GM15510 (cell line): Measurements from ENCODE around the gene HDAC4.

Source experiments
- POLR2A ChIP-seq: IDR thresholded peaks from 3 replicates; pipeline ENCODE4 v1.6.1; 2011; ENCODE audit warnings: borderline replicate concordance; ENCODE audit not compliant: insufficient read length; ENCODE audit errors: extremely low read depth

HDAC4 gene

GRCh38 chr2:239039479-239039861 is 361.4 kb downstream of the HDAC4 start:
- TF ChIP-seq POLR2A = no peak

DNA sequence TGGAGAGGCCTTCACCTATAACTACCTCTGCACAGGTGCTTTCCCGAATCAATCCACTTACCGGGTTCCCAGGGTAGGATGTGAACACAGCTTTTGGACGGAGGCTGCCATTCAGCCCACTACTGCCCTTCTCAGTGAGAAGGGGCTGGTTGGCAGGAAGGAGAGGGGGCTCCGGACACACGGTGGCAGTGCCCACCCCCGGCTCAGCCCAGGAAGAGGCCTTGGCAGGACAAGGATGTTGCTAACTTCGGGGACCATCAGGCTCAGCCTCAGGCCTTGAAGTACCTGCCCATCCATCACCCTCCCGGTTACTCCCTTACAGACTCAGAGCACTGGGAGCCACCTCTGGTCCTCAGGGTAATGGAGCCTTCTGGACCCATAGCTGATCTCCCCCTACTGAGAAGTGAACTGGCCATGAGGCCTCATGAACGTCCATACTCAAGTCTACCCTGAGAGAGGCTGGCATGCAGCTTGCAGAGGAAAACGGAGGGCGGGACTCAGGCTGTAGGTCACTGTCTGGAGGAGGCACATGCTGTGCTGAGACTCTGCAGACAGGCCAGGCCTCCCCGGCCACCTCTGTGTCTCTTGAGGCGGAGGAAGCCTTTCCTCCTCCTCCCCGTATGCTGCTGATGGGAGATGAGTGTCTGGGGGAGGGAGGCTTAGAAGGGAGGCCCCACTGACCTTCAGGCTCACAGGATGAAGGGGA is 361.9 kb downstream of the HDAC4 start:
- TF ChIP-seq POLR2A = no peak

- TF ChIP-seq POLR2A = no peak
These were observed 363.3 kb downstream of the HDAC4 start for GRCh38 chr2:239037559-239037910.

DNA sequence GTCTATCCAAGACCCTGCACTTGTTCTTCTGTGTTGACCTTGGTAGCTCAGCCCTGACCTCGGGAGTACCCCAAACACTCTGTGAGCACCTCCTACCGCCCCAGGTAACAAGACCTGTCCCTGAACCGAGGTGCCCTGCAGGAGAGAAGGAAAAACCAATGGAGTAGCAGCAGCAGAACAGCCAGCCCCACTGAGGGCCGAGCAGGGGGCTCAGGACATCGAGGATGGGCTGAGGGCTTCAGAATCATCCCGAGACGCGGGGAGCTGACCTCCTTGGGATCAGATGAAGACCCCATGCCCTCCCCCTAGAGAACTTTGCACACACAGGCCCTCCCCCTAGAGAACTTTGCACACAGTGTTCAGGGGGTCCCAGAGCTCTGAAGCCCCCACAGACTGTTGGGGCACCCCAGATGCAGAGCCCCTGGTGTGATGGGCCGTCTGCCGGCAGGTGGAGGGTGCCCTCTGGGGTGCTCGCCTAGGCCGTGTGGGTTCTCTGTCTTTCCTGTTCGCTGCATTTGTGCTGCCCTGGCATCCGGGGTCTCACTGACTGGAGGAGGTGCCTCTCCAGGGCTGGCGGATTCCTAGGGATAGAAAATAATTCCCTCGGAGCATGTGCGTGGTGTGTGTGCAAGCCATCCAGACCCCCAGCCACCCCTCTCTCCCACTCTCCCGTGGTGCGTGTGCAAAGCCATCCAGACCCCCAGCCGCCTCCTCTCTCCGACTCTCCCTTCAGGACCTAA is 363.8 kb downstream of the HDAC4 start:
- no peak for TF ChIP-seq POLR2A

GRCh38 chr2:239035997-239036731 is 364.7 kb downstream of the HDAC4 start:
- no peak for TF ChIP-seq POLR2A

DNA sequence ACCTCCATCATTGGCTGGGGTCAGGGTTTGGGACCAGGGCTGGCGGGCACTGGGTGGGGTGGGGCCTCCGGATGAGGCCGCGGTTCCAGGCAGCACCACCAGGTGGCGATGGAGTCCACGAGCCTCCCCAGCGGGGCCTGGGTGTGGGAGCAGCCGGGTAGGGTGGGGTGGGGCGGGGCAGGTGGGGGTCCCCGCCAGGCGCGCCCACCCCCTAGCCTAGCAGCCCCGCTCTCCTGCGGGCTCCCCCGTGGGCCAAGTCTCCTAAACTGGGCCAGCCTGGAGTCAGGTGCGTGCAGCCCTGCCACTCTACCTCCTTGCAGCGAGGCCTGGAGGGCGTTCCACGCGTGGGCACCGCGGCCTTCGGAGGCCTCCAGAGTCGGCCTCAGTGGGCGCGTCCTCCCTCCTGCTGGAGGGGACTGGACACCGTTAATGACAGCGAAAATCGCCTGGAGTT is 365.4 kb downstream of the HDAC4 start:
- no peak for TF ChIP-seq POLR2A

DNA sequence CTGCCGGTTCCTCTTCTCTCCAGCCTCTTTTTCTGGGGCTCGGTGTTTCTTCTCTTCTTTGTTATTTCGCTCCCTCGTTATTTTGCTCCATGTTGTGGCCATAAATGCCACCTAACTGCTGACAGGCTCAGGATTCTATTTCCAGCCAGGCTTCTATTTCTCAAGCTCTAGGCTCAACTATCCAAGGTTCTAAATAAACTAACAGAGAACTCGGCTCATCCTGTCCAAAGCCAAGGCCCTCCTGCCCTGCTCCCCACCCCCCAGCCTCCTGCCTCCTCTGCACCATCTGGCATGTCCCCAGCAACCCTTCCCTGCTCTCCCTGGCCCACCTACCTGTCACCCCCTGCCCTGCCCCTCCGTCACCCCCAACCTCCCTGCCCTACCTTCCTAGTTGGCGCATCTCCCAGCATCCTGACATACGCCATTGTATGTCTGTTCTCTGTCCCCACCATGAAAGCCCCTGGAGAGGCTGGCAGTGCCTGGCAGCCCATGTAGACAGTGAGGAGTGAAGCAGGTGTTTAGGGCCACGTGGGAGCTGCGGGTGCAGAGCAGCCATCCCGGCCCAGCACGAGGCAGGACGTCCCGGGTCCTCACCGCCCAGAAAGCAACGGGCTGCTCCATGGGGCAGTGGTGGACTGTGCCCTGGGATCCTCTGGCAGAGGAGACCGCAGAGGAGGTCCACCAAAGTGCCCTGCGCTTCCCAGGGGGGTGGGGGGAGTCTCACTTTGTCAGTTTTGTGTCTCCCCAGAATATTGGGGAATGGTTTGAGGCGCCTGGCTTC is 366.1 kb downstream of the HDAC4 start:
- TF ChIP-seq POLR2A = no peak

- no peak for TF ChIP-seq POLR2A
These were observed 366.8 kb downstream of the HDAC4 start for GRCh38 chr2:239033801-239034560.

GRCh38 chr2:239029958-239030357 is 370.9 kb downstream of the HDAC4 start:
- no peak for TF ChIP-seq POLR2A

DNA sequence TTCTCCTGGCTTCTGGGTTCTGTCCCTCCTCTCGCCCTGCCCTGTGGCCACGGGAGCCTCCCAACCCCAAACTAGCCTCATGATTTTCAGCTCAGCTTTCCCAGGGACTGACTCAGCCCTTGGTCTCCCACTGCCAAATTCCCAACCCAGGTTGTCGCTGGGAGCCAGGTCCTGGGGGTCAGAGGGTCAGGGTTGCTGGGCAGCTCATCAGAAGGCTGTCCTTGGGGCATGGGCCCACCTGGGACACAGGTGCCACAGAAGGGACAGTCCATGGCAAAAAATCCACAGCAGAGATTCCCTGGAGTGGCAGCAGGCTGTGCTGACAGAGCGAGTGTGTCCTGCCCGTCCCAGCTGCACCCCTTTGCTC is 372.6 kb downstream of the HDAC4 start:
- no peak for TF ChIP-seq POLR2A

DNA sequence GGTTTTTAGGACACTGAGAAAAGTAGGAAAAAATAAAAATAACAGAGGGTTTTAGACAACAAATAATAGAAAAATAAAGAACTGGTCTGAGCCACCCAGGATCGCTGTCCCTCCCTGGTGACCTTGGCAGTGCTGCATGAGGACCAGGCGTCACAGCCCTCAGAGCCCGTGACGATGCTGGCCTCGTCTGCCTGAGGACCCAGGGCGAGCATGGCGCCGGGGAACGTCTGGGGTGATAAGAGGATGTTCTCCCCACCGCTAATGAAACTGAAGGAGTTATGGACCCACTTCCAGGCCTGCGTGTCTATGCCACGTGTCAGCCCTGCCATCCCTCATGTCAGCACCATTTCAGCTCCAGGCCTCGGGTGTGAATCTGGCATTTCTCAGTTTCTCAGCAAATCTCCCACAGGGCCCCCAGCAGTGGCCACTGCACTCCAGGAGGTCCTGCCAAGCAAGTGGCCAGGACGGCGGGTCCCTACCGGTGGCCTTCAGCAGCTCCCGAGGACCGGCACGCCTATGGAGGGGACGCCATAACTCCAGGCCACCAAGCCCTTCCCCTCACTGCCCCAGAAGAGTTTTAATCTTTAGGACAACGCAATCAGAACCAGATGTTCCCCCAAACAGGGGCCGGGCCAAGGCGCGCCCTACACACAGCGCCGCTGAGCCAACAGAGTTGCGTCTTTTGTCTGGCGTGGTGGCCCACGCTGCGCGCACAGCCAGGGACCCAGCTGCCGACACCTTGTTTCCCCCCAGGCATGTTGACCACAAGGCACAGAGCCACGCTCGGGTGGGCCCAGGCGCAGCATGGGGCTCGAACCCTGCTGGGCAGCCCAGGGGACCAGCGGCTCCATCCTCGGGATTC is 373.2 kb downstream of the HDAC4 start:
- no peak for TF ChIP-seq POLR2A

DNA sequence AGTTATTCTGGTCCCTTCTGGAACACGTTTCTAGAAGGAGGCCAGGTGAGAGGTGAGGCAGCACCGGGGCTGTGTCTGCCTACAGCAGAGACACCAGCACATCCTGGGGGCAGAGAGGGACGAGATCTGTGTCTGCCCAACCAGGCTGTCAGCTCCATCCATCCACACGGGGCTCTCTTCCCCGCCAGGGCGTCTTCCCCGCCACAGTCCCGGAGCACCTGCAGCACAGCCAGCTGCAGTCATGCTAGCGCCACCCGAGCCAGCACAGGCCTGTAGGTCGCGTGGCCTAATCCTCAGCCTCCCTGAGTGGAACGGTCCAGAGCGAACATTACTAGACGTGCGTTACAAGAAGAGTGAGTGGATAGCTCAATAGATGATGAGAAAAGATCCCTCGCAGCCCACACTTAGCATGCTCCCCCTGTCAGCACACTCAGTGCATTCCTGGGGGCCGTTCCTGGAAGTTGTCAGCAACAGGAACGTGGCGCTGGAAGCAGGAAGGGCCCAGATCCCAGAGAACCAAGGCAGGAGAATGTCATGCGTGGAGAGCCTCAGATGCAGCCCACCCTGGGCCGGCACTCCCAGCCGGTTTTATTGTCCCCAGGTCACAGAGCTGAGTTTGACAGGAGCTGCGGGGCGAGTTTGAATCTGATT is 374.0 kb downstream of the HDAC4 start:
- TF ChIP-seq POLR2A = no peak

DNA sequence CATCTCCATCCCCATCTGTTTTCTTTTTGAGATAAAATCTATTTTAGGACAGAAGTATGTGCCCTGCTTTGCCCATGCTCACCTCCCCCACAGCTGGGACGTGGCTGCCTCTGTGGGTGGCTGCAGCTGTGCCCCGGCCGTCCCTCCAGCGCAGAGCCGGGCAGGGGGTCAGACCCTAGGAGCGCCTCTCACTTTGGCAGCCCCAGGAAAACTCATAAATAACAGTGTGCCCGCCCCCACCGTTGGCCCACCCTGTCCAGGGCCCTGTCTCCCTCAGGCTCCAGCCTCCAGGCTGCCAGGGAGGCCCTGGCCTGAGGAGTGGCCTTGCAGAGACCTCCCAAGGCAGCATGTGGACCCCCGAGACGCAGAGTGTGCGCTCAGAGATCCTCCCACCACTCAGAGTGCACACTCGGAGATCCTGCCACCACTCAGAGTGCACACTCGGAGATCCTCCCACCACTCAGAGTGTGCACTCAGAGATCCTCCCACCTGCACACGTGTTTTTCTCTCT is 374.8 kb downstream of the HDAC4 start:
- no peak for TF ChIP-seq POLR2A

DNA sequence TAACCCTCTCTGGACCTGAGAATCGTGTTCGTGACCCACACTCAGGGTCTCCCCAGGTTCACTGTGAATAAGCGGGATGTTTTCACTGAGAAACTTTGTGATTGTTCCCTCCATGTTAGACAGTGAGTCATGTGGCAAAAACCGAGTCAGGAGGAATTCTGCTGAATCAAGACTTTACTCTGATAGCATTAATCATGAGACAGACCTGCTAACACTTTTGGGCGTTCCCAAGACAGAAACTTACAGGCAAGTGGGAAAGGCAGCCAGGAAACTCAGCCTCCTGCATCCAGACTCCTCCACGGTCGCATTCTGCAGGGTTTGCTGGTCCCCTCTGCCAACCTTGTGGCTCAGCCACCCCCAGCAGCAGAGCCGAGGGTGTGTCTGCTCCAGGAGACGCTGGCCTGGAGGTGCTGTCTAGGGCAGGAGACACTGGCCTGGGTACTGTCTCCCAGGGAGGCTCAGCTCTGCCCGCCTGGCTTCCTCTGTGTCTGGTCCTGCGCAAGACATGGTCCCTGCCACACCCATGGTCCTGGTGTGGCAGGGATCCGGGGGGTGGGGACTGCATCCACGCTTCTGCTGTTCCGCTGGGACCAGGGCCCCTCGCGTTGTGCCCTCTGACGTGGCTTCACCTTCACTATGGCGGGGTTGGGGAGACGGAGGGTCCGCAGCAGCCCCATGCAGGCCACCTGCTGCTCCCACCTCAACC is 375.6 kb downstream of the HDAC4 start:
- no peak for TF ChIP-seq POLR2A
